GM21786 (cell line): ENCODE results near the gene BAMBI.

Experiments used
- ATAC-seq: cut with Tn5 transposase; IDR thresholded peaks from one replicate; pipeline ENCODE4 v1.9.1; 2021; ENCODE audit not compliant: unreplicated experiment

The BAMBI gene

DNA sequence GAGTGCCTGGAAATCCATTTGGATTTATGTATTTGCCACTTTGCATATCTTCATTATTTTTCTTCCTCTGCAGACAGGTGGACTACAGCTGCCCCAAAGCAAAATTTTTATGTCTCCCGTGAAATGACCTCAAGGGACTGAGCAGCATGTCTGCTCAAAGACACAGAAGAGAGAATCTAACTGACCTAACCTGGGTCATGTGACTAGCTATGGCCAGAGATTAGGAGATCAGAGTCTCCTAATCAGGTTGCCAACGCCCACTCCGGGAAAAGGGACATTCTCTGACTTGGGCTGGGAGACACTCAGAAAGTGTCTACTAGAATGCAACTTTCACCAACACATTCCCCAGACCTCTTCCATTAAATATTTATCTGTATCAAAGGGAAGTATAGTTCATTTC, 2.5 kb upstream of the BAMBI start:
- ATAC-seq, result no peak

GRCh38 chr10:28676326-28676967, 874 bp upstream of the BAMBI start:
- no peak for ATAC-seq

GRCh38 chr10:28677888-28678686, 766 bp downstream of the BAMBI start:
- no peak for ATAC-seq

DNA sequence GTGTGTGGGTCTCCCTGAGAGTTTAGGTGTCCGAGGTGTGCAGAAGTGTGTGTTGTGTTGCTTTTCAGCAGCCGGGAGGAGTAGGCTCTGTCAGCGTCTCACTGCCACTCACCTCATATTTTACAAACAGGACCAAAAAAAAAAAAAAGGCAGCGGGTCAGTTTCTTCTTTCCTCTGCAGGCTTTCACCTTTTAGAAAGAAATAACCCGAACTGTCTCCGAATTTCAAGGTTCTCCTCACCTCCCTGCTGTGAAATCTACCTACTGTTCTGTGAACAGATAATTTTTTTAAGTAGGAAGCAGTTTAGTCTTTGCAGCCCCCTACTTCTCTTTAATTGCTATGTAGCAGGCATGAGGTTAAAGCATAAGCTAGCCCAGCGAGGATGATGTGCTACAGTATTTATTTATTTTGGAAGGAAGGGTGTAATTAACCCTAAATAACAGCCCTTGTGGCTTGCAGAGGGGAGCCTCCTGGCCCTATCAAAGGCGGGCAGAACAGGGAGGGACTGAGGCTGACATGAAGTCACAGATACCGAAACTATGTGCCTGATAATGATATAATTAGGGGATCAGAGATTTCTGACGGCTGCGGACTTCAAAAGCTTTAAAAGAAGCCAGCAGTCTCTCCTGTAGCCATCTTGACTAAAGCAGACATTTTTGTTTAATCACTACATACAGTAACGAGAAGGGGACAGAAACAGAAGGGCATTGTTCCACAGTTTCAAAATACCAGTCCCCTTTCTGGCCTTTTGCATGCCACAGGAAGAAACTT, 1.6 kb downstream of the BAMBI start:
- no peak for ATAC-seq

GRCh38 chr10:28679581-28680357, 2.4 kb downstream of the BAMBI start:
- ATAC-seq, result no peak

DNA sequence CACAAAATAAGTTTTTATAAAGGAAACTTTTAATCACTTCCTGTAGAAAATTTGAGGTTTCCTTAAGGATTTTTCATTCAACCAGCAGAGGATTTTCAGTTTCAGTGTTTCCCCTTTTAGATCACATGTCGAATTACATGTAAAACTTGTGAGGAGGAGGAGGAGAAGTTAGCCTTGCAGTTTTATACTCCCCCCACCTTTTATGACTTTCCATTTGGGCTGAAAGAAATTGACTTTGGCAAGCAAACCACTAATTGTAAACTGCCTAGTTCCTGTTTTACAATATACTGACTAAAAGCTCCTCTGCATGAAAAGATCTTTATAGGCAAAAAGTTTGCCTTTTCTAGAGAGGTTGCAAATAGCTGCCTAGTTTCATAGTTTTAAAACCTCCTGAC, 3.0 kb downstream of the BAMBI start:
- no peak for ATAC-seq

DNA sequence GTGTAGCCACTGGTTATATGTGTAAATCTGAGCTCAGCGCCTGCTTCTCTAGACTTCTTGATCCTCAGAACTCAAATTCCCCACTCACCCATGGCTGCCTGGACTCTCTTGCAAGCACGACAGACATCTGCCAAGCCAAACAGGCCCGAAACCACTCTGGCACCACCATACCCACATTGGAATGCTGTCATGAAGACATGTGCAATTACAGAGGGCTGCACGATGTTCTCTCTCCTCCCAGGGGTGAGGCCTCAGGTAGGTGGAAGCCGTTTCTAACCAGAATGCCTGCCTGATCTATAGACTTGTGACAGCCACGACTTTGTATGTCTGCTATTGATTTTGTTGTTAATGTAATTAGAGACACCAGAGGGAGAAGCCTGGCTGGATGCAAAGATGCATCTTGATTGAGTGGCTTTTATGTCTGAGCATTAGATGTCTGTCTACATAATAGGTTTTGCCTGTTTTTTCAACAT, 4.0 kb downstream of the BAMBI start:
- ATAC-seq, result no peak

GRCh38 chr10:28681928-28682750, 4.8 kb downstream of the BAMBI start:
- ATAC-seq, result no peak

DNA sequence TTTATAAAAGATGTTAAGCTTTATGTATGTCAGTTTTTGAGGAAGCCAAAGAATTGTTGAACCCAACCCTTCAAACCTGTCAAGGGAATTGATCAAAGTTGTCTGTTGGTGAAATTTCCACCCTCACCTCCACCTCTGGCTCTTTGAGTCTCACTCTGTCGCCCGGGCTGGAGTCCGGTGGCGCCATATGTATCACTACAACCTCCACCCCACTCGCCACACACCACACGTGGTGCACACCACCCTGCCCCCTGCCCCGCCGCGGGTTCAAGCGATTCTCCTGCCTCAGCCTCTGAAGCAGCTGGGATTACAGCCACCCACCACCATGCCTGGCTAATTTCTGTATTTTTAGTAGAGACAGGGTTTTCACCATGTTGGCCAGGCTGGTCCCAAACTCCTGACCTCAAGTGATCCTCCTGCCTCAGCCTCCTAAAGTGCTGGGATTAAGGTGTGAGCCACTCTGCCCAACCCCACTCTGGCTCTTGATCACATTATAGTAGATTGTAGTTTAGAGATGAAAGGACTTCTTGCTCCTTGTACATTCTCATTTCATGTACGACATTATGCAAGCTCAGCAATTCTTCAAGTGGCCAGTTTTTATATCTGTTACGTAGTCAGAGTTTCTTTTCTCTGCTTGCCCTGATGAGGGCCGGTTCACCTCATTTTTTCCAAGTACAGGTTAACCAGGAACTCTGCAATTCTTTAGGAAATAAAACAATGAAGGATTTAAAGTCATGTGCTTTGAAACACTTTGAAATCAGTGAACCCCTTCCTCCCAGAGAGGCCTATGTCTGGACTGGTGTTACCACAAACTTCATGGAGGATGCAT, 7.0 kb downstream of the BAMBI start:
- no peak for ATAC-seq

GRCh38 chr10:28684986-28685580, 7.8 kb downstream of the BAMBI start:
- no peak for ATAC-seq

- no peak for ATAC-seq
Measured at GRCh38 chr10:28685717-28686116, 8.4 kb downstream of the BAMBI start.

GRCh38 chr10:28686835-28687682, 9.7 kb downstream of the BAMBI start:
- no peak for ATAC-seq

- no peak for ATAC-seq
Measured at GRCh38 chr10:28687683-28688001, 10.3 kb downstream of the BAMBI start.

DNA sequence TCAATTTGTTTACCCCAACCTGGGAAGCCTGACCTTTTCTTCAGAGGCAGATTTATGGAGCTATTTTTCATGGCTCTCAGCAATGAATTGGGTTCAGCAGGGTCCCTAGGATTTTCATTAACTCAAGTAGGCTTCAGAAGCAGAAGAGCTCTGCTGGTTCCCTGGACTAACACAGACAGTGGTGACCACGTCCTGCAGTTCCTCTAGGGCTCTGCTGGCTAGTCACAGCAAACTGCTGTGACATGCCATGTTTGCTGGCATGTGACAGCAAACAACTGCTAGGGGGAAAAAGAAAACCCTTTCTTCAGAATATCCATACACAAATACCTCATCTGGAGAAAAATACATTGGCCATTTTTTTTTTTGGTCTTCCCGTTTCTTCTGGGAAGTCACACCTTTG, 13.2 kb downstream of the BAMBI start:
- no peak for ATAC-seq

DNA sequence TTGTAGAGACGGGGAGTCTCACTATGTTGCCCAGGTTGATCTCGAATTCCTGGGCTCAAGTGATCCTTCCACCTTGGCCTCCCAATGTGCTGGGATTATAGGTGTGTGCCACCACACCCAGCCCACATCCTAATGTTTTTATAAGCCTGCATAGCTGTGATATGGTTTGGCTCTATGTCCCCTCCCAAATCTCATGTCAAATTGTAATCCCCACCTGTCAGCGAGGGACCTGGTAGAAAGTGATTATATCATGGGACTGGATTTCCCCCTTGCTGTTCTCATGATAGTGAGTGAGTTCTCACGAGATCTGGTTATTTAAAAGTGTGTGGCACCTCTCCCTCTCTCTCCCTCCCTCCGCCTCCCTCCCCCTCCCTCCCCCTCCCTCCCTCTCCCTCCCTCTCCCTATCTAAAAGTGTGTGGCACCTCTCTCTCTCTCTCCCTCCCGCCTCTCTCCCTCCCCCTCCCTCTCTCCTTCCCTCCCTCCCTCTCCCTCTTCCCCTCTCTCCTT, 13.9 kb downstream of the BAMBI start:
- no peak for ATAC-seq

DNA sequence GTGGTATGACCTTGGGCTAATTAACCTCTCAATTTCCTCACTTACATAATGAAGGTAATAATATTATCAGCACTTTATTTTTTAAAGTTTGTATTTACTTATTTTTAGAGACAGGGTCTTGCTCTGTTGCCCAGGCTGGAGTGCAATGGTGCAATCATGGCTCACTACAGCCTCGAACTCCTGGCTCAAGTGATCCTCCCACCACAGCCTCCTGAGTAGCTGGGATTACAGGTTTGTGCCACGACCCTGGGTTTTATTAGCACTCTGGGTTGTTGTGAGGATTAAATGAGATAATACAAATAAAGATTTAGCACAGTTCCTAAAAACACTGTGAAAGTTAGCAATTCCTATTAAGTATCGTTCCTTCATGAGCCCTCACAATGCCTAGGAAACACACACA, 14.7 kb downstream of the BAMBI start:
- ATAC-seq, result no peak

GRCh38 chr10:28694530-28694929, 17.2 kb downstream of the BAMBI start:
- no peak for ATAC-seq

GRCh38 chr10:28698075-28698474, 20.8 kb downstream of the BAMBI start:
- no peak for ATAC-seq
